ENCODE data around the gene SELENON. TPM values are rescaled to one million over a fixed set of nuclear protein-coding genes. Genes with fewer than 3 reads are reported as not detected.

Gene SELENON
- polyA plus RNA-seq, 1 of the 3 experiments (the other 2 are of a cell fraction) = 56.2 TPM

DNA sequence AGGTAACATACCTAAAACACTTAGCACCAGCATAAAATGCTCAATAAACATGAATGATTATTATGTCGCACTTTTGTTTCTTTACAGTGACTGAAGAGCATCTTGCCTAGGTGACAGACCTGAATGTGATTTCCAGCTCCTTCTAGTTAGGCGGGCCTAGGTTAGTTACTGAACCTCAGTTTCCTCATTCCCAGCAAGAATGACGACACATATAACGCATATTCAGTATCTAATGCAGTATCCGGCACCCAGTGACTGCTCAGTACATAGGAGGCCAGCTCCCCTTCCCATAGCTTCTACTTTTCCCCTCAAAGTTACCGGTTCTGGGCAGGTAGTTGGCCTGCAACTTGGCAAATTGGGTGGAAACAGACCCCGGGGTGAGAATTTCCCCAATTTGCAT, 58.5 kb downstream of the SELENON start (continued):
- TF ChIP-seq FOXM1 (IDR thresholded peaks at IDR 0.05; ENCODE audit: low read depth) (no peak), RAD21 (IDR thresholded peaks at IDR 0.05; ENCODE audit: low read length) (no peak), JUND (IDR thresholded peaks at IDR 0.05) (no peak), GATA2 (CRISPR knock-in tag; IDR thresholded peaks at IDR 0.05) (no peak), RFX5 (IDR thresholded peaks at IDR 0.05; ENCODE audit: low read length) (no peak), TEAD4 (IDR thresholded peaks at IDR 0.05; ENCODE audit: borderline replicate concordance, insufficient read depth) (no peak)

DNA sequence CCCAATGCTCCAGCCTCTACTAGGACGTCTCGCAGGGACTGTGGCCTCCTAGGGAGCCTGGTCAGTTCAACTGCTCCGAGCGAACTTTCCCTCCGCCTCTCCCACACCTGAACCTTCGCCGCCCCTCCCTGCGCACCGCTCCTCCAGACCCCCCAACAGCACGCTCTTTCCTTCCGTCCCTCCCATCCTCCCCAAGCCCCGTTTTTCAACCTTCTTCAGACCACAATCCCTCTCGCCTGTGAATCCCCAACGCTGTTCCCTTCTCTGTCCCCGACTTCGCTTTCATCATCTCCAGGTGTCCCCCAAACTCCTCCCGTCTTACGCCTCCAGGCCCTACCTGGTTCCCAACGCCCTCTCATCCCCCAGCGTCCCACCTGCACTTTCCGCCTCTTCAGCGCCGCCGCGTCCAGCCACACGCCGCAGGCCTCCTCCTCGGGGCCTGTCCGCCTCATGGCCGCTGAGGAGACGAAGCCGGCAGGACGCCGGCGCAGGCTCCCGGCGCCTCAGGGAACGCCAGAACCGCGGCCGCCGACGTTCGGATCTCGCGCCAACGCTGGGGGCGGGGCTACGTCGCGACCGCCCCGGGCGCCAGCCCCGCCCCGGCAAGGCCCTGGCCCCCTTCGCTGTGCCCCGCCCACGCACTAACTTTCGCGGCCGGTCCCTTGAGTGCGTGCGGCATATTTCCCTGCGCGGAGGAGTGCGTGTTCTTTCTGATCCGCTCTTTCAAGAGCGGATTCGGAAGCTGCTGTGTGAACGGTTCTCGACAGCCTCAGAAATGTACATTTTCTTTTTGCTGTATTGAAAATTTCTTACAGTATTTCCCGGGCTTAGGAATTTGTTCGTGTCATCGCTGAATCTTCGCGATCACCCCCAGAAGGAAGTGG, 59.2 kb downstream of the SELENON start, which contains the start of gene AUNIP:
Gene AUNIP (minus strand): TSS at position 552 of the 884 bp plus-strand sequence. CDS start 100 bp downstream, at position 452.
- Histone ChIP-seq H3K27me3 (ENCODE audit: insufficient read depth) (no peaks in the 10 kb centered on the region), H2AFZ (ENCODE audit: low read depth) (peak within 1 kb of the TSS; percentile 95), H4K20me1 (ENCODE audit: insufficient read depth) (no peaks in the 10 kb centered on the region), H3K36me3 (replicated peaks in 1 of 2; ENCODE audit: control insufficient read depth in 1 of 2, insufficient read depth in 2 of 2, low read length in 1 of 2) (peaks cover 0 to 4% of the 10 kb centered on the region in 2 experiments), H3K79me2 (ENCODE audit: insufficient read depth) (peaks cover 21% of the 10 kb centered on the region), H3K4me2 (peak within 1 kb of the TSS; percentile 99), H3K9ac (peak within 1 kb of the TSS; percentile 82), H3K9me3 (no peaks in the 10 kb centered on the region), H3F3A (replicated peaks; ENCODE audit: insufficient read depth) (no peaks in the 10 kb centered on the region), H3K4me1 (ENCODE audit: control insufficient read depth in 1 of 2, insufficient read depth in 2 of 2, low read depth in 1 of 2, low read length in 1 of 2) (peaks cover 0 to 6% of the 10 kb centered on the region in 2 experiments; a peak in 1 of 4 replicates), H3K9me2 (no peaks in the 10 kb centered on the region), H3K4me3 (ENCODE audit: low read depth in 2 of 2, low read length in 1 of 2) (peak within 1 kb of the TSS; percentile 64 to 65), H3K27ac (ENCODE audit: low read depth in 2 of 2, low read length in 1 of 2) (peak within 1 kb of the TSS; percentile 51 to 66)
- WGBS (ENCODE audit: low lambda C conversion rate) = 2% methylated on average over 67 of the region's 77 CpGs
- ChIA-PET CTCF (interaction anchor here (1.0 kb wide), 1 partner anchor 28 kb away, joined by 3 read pairs; no protein-coding TSS in a partner anchor), POLR2A (no interaction called here)
- DNase-seq = peak; percentile 98
- TF ChIP-seq POLR2AphosphoS5 (IDR thresholded peaks at IDR 0.05; ENCODE audit: low read depth, low read length) (peak; percentile 85), RCOR1 (IDR thresholded peaks at IDR 0.05; ENCODE audit: low read length) (no peak), USF1 (IDR thresholded peaks at IDR 0.05; ENCODE audit: borderline replicate concordance, low read depth) (no peak), NRF1 (IDR thresholded peaks at IDR 0.05; ENCODE audit: low read depth, low read length) (peak; percentile 53; the same call in 1 of the 2 replicates), RFX5 (IDR thresholded peaks at IDR 0.05; ENCODE audit: low read length) (no peak), ELF1 (IDR thresholded peaks at IDR 0.05) (no peak), EP300 (IDR thresholded peaks at IDR 0.05; ENCODE audit: borderline replicate concordance in 1 of 2, low read depth in 1 of 2, low read length in 1 of 2) (0 out of 4 replicates have a peak, but pooled peaks of 1 of the 2 experiments have one; percentile 26), CHD2 (IDR thresholded peaks at IDR 0.05; ENCODE audit: low read length, partially characterized antibody) (peak; percentile 77), SMC3 (IDR thresholded peaks at IDR 0.05; ENCODE audit: low read depth, low read length) (no peak; the same call in 1 of the 2 replicates), SIN3A (IDR thresholded peaks at IDR 0.05; ENCODE audit: borderline replicate concordance, low read depth, low read length) (peak; percentile 99), NFIC (IDR thresholded peaks at IDR 0.05; ENCODE audit: borderline replicate concordance) (no peak), MXI1 (IDR thresholded peaks at IDR 0.05; ENCODE audit: low read depth, low read length) (peak; percentile 96)
- TF ChIP-seq, protein P1, sequence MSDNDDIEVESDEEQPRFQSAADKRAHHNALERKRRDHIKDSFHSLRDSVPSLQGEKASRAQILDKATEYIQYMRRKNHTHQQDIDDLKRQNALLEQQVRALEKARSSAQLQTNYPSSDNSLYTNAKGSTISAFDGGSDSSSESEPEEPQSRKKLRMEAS (IDR thresholded peaks at IDR 0.05; ENCODE audit: low read depth) = peak; percentile 66

Measured in SK-N-SH (cell line).